DMS114 treated with DMSO at 0.1 percent for 48 hours (cell line): ENCODE measurements around the gene KCNH6.

Experiments used
- DNase-seq: peaks from one replicate; lab custom pipeline; 2025; ENCODE audit not compliant: unreplicated experiment; lab: John Stamatoyannopoulos, UW

KCNH6 gene

DNA sequence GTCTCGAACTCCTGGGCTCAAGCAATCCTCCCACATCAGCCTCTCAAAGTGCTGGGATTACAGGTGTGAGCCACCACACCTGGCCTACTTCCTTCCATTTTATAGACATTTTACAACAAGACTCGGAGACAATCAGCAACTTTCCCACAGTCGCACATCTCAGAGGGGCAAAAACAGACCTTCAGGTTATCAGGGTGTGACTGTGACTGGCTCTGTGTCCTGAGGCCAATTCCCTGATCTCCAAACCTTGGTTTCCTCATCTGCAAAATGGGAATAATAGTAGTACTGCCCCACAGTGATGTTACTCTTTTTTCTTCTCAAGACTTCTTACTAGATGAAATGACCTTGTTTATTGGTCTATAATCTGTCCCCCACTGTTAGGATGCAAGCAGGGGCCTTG, 10.8 kb upstream of the KCNH6 start:
- DNase-seq, result no peak

DNA sequence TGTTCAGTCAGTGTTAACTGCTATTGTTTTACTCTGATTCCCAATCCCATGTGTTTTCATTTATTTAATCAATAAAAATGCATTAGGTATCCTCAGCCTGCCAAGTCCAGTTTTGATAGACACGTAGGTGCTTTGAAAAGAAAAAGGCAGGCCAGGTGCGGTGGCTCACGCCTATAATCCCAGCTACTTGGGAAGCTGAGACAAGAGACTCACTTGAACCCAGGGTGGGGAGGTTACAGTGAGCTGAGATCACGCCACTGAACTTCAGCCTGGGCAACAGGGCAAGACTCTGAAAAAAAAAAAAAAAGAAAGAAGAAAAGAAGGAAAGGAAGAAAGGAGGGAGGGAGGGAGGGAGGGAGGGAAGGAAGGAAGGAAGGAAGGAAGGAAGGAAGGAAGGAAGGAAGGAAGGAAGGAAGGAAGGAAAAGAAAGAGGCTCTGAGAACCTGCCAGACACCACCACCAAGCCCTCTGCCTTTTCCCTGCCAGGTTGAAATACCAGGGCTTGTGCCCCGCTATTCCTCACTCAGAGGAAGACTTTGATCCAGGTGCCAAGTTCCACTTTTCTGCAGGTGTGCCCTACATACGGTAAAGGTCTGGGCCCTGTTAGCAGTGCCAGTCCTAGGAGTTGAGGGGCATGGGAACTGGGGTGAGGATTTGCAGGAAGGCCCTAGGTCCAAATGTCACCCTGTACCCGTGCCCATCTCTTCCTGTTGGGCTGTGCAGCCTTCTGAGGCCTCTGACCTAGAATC, 10.1 kb upstream of the KCNH6 start:
- no peak for DNase-seq

DNA sequence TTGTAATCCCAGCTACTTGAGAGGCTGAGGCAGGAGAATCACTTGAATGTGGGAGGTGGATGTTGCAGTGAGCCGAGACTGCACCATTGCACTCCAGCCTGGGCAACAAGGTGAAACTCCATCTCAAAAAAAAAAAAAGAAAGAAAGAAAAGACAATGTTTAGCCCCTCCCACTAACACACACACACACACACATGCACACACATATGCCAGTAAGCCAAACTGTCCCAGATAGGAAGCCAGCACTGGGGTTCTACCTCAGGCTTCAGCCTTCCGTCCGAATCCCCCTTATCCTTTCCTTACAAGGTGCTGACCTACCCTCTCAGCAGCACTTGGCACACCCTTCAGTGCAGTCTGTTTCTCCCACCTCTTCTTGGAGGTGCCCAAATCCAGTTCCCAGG, 8.7 kb upstream of the KCNH6 start:
- no peak for DNase-seq

DNA sequence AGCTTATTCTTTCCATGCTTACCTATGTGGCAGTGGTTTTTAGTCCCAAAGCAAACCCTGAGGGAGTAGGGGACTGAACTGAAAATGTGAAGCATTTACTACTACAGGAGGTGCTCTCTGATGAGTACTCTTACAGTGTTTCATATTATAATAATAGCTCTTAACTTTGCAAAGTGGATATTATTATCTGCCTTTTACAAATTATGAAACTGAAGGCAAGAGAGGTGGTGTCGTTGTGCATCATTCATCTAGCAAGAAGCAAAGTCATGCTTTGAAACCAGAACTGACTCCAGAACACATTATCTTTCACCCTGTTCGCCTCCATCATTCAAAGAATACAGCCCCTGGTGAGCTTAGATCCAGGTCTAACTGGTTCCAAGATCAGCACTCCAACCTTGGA, 8.2 kb upstream of the KCNH6 start:
- DNase-seq, result no peak

DNA sequence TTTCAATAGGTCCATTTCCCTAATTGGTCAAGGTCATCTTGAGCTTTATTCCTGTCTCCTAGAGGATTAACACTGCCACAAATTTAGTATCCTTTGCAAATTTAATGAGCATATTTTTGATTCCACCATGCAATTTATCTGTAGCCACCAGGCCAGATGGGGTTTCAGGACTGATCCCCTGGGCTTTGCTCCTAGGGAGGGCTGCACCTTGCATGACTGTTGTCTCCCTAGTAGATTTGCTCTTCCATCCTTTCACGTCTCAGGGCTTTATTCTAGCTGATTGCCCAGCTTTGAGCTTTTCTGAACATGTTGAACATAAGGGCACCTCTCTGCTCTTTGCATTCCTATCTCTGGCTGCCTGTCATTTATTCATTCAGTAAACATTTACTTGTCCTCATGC, 7.7 kb upstream of the KCNH6 start:
- DNase-seq, result no peak

DNA sequence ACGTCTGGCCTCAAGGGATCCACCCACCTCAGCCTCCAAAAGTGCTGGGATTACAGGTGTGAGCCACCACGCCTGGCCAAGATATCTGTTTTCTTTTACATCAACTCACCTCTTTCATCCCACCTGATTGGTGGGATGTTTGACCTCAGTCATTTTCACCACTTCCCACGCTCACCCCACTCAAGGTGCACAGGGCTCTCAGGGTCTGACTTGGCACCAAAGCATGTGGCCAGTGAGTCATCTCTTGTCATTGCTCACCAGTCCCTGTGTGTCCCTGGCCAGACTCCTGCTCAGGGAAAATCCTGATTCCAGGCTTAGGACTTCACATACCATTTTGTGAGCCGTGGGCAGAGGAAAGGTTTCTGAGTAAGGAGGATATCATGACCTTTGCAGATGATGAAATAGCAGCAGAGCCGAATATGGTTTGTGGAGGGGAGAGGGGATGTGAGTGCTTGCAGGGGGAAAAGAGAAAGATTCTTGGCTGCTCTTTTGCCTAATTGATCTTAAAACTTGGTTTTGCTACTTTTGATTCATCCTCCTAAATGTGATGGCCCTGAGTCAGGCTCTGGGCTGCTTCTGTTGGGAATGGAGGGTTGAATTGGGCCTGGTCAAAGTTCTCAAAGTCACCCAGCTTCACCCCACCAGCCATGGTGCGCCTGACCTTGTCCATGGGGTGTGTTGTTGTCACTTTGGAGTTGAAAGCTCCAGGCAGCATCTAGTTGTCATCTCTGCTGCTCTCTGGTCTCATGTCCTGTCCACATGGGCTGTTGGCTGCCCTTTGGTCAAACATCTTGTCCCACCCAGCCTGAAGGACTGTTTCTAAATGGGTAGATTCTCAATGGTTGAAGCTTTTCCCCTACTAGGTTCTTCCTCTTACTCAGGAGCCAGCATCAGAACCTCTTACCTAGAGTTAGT, 6.0 kb upstream of the KCNH6 start:
- no peak for DNase-seq

DNA sequence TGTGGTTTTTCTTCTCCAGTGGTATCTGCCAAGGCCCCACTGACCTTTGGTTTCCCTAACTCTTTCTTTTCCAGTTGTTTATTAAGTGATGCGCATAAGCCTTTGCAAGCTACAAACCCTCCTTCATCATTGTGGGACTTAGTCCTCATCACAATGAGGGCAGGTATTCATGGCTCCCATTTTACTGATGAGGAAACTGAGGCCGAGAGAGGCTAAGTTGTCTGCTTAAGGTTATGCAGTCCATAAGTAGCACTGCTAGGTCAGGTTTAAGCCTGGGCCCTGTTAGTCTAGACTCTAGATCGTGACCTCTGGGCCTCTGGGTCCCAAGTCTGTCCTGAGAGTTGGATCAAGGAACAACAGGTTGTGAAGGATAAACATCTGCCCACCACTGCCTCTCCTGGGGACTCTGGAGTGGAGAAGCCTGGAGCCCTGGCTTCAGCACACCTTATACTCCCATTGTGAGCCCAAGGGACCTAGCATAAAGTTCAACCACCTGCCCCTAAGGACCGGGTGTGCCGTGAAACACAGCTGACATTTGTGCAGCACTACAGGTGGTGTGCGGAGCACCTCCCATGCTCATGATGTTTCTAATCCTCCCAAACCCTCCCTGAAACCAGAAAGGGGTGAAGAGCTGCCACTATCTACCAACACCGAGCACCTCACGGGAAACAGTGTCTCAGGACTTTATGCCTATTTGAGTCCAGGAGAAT, 5.2 kb upstream of the KCNH6 start:
- no peak for DNase-seq

DNA sequence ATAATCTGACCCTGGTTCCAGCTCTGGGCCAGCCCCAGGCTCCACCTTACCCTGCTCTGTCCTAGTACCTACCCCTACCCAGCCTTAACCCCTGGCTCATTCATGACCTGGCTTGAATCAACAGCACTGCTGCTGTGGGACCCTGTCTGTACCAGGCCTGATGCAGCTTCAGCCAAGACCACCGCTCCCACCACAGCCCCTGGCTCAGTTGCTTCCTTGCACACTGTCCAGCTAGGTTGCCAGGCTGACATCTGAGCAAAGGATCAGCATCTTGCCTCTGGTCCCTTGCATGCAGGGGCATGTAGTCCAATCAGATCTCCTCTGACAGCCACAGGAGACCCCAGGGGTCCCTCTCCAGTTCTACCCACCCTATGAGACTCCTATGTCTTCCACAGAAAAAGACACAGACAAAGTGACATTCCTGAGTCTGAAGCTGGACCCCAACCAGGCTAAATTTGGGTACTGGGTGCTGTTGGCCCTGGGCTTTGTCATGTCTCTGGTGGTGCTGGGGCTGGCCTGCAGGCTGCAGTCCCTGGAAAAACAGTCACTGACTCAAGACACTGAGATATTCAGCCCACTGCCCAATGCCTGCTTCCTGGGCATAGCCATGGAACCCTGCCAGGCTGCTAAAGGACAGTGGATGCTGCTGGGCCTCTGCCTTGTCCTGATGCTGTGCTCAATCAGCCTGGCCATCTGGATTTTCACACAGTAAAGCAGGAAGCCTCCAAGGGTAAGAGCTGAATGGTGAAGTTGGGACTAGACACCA, 3.9 kb upstream of the KCNH6 start:
- DNase-seq, result no peak

DNA sequence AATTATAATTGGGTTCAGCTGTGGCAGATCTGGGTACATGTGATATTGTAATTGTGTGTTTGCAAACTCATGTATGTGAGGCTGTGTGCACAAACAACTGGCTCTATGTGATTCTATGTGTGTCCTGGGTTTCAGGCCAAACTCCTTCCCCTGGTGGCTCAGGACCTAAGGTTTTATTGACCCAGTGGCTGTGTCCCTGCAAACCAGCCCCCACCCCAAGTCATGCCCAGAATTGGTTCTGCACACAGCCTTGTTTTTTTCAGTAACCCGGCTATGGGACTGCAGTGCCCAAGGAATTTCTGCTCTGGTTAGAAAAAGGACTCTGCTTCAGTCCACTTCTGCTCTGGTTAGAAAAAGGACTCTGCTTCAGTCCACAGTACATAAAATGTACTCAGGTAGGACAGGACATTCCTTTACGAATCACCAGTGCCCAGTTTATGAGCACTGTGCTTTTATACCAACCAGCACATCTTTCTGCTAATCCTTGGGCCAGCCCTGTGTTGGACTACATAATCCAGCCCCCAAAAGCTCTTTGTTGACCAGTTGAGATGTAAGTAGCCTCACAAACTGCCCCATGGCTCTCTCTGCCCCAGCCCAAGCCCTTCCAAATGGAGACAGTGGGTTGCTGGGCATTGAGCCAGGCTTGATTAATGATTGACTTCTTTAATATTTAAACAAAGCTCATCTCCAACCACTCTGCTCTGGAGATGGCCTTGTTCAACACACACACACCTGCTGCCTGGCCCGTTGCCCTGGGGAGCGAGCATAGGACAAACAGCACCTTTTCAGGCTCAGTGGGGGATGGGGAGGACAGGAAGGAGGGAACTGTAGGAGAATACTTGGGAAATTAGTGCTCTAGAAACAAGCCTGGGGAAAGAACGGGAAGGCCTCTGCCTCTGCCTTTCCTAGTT, 2.9 kb upstream of the KCNH6 start:
- DNase-seq, result no peak

DNA sequence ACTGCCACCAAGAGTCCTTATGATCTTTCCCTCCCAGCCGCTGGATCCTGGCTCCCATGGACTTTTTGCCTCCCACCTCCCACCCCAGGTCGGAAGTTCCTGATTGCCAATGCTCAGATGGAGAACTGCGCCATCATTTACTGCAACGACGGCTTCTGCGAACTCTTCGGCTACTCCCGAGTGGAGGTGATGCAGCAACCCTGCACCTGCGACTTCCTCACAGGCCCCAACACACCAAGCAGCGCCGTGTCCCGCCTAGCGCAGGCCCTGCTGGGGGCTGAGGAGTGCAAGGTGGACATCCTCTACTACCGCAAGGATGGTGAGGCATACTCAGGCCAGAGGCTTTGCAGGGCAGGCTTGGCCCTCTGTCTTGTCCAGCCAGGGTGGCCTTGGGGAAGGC, 893 bp downstream of the KCNH6 start:
- no peak for DNase-seq

DNA sequence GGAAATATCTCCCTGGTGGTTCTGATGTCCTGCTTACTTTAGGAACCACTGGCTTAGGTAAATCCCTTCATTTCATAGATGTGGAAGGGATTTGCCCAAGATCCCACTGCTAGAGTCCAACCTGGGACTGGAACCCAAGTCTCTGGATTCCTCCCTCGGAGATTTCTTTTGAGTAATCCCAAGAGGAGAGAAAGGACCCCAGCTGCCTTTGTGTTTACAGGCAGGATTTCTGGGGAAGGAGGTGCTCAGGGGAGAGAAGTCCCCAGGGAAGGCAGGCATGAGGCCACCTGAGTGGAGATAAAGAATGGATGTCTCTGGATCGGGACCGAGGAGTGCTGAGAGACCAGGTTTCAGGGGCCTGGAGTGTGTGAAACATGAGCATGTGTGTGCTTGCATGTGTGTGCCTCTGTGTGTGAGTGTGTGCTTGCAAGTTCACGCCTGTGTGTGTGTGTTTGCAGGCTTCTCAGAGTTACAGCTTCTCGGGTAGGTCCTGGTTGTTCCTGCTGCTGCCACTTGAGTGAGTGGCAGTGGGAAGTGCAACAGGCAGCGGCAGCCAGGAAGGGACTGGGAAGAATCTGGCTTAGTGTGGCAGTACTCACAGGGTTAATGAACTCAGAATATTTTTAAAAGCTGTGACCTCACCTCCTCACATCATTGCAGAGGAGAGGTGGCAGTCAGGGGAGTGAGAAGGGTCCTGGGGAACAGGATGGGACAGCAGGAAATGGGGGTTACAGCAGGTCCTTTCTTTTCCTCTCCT, 2.2 kb downstream of the KCNH6 start:
- DNase-seq, result no peak

DNA sequence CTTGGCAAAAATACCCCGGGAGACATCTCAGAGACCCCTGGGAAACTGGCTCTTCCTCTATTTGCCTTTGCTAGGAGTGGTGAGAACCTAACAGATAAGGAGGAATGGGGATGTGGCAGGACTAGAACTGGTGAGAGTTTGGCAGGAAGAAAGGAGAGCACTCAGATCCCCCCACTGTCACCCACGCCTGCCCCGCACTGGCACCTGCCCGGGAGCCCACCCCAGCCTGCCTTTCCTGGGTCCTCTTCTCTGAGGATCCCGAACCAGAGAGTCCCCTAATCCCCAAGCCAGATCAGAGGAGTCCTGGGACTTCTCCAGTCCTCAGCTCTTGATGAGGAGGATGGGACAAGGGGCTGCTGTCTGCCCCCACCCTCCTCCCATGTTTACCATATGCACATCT, 3.7 kb downstream of the KCNH6 start:
- DNase-seq, result no peak

DNA sequence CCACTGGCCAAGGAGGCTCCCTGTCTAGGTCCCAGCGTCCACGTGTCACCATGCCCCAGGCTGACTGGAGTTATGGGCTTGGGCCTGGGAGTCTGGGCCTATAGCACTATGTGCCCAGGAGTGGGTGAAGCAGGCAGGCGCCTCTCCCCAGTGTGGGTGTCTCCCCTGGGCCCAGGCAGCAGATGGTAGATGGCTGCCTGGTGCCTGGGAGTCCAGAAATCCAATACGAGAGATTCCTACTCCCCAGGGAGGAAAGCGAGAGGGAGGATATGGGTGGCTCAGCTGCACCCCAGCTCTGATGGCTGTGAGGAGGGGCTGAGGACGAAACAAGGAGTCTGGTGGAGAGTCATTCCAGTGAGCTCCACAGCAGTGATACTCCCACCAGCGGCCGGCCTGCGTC, 5.0 kb downstream of the KCNH6 start:
- no peak for DNase-seq

DNA sequence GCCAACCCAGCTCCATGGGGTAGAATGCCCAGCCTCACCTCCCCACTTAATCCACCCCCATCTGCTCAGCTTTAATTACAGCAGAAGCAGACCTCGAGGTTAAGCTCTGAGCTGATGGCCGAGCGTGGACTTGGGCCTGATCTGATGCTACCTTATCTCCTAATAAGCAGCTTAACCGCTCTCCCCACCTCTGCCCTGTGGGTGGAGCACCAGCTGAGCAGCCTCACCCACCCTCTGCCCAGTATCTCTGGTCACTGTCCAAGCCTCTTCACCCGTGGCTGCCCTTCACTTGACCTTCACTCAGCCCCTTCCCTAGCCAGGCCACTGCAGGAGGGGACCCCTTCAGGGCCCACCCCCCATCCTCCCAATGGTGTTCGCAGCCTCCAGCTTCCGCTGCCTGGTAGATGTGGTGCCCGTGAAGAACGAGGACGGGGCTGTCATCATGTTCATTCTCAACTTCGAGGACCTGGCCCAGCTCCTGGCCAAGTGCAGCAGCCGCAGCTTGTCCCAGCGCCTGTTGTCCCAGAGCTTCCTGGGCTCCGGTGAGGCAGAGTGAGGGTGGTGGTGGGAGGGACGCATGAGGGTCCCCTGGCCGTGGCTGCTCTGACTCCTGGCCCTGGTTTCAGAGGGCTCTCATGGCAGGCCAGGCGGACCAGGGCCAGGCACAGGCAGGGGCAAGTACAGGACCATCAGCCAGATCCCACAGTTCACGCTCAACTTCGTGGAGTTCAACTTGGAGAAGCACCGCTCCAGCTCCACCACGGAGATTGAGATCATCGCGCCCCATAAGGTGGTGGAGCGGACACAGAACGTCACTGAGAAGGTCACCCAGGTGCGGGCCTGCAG, 6.8 kb downstream of the KCNH6 start:
- DNase-seq, result no peak

DNA sequence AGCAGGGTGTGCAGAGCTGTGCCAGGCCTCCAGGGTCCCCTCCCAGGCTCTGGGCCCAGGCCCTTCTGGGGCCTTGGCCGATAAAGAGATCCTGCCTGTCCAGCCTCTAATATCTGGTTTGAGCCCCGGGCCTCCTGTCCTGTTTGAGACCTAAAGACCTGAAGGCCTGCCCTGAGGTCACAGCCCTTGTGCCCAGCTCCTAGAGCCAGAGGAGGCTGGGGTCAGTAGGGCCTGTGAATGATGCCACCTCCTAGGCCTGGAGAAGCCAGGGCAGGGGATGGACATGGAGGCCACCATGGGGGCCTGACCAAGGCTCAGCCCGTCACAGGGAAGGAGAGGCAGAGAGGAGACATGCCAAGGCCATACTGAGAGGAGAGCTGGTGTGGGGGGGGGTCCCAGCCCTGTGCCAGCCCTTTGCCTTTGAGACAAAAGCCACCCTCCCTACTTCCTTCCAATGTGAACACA, 7.4 kb downstream of the KCNH6 start:
- DNase-seq, result no peak

DNA sequence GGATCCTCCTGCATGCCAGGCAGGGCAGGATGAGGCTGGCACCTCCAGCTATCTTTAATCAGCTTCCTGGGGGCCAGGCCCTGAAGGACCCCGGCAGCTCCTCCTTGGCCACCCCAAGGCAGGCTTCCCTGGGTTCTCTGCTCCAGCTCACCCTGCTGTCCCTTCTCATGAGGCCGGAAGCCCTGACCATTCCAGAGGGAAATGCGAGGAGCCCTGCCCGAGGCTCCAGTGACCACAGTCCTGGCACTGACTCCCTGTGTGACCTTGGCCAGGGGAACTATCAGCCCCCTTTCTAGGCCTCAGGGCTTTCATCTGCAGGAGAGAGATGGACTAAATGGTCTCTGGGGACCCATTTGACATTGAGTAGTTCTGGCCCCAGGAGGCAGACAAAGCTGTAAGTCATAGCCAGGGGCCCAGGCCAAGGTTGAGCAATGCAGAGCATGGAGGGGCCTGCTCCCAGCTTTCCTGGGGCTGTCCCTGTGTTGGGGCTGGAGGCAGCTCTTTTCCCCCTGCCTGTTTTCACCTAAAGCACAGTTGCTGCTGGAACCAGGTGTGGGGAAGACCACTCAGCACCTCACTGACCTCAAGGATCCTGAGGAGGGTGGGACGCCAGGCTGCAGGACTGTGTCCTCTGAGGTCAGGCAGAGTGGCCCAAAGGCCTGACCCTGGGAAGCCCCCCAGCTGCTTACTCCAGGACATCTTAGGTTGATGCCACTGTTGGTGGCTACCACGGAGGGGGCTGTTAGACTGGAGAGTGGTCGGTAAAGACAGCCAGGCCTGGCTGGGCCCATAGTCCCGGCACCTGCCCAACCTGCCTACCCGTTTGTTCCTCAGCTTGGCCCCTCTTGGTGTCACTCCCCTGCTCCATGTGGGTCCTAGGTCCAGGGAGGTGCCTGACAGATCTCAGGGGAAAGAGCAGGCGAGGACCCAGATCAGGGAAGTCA, 8.1 kb downstream of the KCNH6 start:
- DNase-seq, result no peak

DNA sequence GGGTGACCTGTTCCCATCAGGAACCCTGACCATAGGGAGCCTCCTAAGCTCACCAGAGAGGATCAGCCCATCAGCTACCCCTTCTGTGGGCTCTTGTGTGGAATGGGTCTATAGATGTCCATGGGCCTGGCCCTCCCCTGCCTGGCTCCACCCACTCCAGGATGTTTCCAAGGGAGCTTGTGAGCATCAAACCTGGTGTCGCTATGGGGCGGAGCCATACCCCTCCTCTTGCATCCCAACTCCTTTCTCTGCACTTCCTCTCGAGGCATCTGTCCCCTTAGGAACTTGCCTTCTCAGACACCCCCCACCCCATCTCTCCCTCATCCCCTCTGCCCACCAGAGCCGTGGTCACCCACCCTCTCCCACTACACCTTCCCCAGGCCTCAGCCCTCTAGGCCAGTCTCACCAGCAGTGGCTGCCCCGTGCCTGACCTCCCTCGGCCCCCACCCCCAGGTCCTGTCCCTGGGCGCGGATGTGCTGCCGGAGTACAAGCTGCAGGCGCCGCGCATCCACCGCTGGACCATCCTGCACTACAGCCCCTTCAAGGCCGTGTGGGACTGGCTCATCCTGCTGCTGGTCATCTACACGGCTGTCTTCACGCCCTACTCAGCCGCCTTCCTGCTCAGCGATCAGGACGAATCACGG, 10.4 kb downstream of the KCNH6 start:
- DNase-seq, result no peak
